Endothelial cell (in vitro differentiated cells): ENCODE results near the gene SLC9A6. TPM values are rescaled to one million over a fixed set of nuclear protein-coding genes. Genes with fewer than 3 reads are reported as not detected.

Experiments used
- DNase-seq: peaks from one replicate; pipeline ENCODE4 v3.0.0; 2021; ENCODE audit warnings: low spot score
- H3K27ac Mint-ChIP-seq: one replicate; pipeline ENCODE4 v1.8.0; 2021; ENCODE audit warnings: mixed read lengths, inconsistent platforms; ENCODE audit not compliant: unreplicated experiment
- H3K27me3 Mint-ChIP-seq: one replicate; pipeline ENCODE4 v1.8.0; 2021; ENCODE audit warnings: mild to moderate bottlenecking, moderate library complexity, mixed read lengths, inconsistent platforms; ENCODE audit not compliant: unreplicated experiment
- H3K36me3 Mint-ChIP-seq: one replicate; pipeline ENCODE4 v1.8.0; 2021; ENCODE audit warnings: mild to moderate bottlenecking, low read depth, mixed read lengths, inconsistent platforms; ENCODE audit not compliant: unreplicated experiment
- H3K4me1 Mint-ChIP-seq: one replicate; pipeline ENCODE4 v1.8.0; 2021; ENCODE audit warnings: mild to moderate bottlenecking, mixed read lengths, inconsistent platforms; ENCODE audit not compliant: unreplicated experiment
- H3K4me3 Mint-ChIP-seq: one replicate; pipeline ENCODE4 v1.8.0; 2021; ENCODE audit warnings: mild to moderate bottlenecking, mixed read lengths, inconsistent platforms; ENCODE audit not compliant: unreplicated experiment
- H3K9me3 Mint-ChIP-seq: one replicate; pipeline ENCODE4 v1.8.0; 2021; ENCODE audit warnings: mixed read lengths, inconsistent platforms; ENCODE audit not compliant: unreplicated experiment
- total RNA-seq: library from RNA; stranded (reverse); fragmentation: NEBNext Ultra II Directional; extraction: Animal tissue kit (Norgen Biotek cat#: 25700); gene quantifications from one replicate; pipeline ENCODE4 v1.2.1, GENCODE V29; 2021; ENCODE audit not compliant: unreplicated experiment
- TF ChIP-seq, protein P1 (sequence below): fragments of 200-600 bp; sonication (generic); IDR thresholded peaks from one replicate; pipeline ENCODE4 v1.5.0; 2021; ENCODE audit warnings: antibody characterized with exemption; ENCODE audit not compliant: unreplicated experiment

Gene SLC9A6
- total RNA-seq, 1 donor from 2014 or later, result 12.2 TPM

DNA sequence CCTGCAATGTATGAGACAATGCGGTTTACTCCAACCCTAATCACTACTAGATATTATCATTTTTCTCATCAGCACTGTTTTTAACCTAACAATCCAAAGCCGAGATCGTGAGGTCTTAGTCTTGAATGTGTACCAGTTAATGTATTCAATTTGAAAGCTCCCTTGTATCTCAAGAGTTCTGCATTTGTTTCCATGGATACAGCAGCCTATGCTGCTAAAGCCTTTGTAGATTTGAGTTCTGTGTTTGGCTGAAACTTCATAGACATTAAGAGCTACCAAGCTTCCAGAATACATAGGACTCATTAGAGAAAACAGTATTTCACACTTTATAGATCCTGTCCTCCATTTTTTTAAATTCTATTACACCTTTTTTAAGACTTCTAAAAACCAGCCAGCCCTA lies 39.9 kb downstream of the SLC9A6 start:
- Mint-ChIP-seq H3K4me1 (peaks cover 2% of the 10 kb centered on the region), H3K4me3 (no peak overlapping the region), H3K27ac (no peak overlapping the region), H3K27me3 (no peaks in the 10 kb centered on the region), H3K36me3 (peaks cover 5% of the 10 kb centered on the region), H3K9me3 (no peaks in the 10 kb centered on the region)
- TF ChIP-seq, protein P1, sequence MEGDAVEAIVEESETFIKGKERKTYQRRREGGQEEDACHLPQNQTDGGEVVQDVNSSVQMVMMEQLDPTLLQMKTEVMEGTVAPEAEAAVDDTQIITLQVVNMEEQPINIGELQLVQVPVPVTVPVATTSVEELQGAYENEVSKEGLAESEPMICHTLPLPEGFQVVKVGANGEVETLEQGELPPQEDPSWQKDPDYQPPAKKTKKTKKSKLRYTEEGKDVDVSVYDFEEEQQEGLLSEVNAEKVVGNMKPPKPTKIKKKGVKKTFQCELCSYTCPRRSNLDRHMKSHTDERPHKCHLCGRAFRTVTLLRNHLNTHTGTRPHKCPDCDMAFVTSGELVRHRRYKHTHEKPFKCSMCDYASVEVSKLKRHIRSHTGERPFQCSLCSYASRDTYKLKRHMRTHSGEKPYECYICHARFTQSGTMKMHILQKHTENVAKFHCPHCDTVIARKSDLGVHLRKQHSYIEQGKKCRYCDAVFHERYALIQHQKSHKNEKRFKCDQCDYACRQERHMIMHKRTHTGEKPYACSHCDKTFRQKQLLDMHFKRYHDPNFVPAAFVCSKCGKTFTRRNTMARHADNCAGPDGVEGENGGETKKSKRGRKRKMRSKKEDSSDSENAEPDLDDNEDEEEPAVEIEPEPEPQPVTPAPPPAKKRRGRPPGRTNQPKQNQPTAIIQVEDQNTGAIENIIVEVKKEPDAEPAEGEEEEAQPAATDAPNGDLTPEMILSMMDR, result no peak
- DNase-seq, result no peak

GRCh38 chrX:136028383-136028984 lies 43.2 kb downstream of the SLC9A6 start:
- Mint-ChIP-seq H3K27ac (no peak overlapping the region), H3K27me3 (peaks cover 4% of the 10 kb centered on the region), H3K4me3 (no peak overlapping the region), H3K36me3 (peaks cover 5% of the 10 kb centered on the region), H3K9me3 (no peaks in the 10 kb centered on the region), H3K4me1 (peaks cover 9% of the 10 kb centered on the region)
- no peak for DNase-seq
- TF ChIP-seq, protein P1, result peak; percentile 29

DNA sequence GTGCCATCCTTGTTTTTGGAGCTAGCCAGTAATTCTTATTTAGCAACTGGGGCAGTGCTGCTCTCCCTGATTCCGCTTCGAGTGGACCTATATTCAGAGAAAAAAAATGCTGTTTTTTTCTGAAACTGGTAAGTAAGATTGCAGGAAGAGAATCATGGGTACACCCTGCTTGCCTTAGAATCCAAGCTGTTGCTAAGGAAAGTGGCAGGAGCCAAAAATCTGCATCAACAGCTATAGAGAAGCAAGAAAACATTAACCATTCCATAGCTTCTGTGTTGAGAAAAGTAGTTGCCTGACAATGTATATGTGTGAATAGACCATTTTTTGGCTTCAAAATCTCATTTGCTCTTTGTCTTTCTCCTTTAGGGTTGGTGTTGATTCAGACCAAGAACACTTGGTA lies 44.5 kb downstream of the SLC9A6 start:
- Mint-ChIP-seq H3K4me3 (no peak overlapping the region), H3K4me1 (peaks cover 9% of the 10 kb centered on the region), H3K27ac (no peak overlapping the region), H3K36me3 (peaks cover 5% of the 10 kb centered on the region), H3K9me3 (no peaks in the 10 kb centered on the region), H3K27me3 (peaks cover 4% of the 10 kb centered on the region)
- no peak for DNase-seq
- TF ChIP-seq, protein P1, result no peak

DNA sequence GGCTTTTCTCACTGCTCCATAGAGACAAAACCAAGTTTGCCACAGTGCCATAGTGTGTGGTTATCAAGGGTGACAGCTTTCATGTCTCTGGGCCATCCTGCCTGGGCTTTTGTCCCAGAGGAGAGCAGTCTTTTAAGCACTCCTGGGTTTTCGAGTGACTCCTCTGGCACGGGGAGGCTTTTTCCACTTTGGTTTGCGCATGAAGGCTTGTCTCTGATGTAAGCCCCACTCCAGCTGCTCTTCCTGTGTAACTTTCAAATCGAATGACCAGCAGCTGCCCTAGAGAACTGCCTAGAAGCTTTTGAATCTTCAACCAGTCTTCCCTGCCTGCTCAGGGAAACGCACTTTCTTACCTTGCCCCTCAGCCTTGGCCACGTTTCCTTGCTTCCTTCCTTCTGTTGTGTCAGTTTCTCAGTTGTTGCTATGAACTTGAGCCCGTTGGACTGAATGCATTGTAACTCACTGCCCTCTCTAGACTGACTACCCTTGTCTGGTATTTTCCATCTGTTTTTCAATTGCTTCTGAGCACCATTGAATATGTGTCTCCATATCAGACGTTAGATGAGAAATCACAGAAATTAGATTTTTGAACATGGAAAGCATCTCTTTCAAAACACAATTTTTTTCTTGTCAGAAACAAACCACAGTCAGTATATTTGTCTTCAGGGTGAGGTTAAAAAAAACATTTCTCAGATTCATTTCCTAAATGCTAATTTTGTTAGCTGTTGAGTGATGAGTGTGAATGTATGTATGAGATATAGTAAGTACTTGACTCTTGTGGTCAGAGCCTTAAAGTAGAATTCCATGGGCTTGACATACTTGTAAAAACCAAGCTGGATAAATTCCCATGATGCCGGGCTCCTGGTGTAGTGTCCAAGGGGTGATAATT lies 45.3 kb downstream of the SLC9A6 start:
- no peak for DNase-seq
- no peaks in the 10 kb centered on the region for H3K9me3 Mint-ChIP-seq
- H3K4me1 Mint-ChIP-seq, result peaks cover 9% of the 10 kb centered on the region
- H3K27me3 Mint-ChIP-seq, result peaks cover 4% of the 10 kb centered on the region
- H3K4me3 Mint-ChIP-seq, result no peak overlapping the region
- H3K36me3 Mint-ChIP-seq, result peaks cover 5% of the 10 kb centered on the region
- TF ChIP-seq, protein P1, result no peak
- peak overlapping the region; percentile 84 for H3K27ac Mint-ChIP-seq

DNA sequence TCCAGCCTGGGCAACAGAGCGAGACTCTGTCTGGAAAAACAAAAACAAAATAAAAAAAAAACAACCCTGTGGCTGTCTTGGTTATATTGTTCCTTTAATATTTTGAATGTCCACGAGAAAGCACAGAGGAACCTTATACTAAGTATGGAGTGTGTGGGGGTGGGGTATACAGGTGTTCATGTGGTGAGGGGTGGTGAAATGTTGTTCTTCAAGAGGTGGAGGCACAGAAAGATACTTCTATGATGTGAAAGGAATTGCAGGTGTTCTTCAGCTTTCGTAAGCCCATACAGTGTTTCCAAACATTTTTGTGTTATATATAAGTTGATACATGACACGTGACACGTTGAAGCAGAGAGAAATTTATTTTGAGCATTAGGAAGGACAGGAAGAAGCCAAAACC lies 46.4 kb downstream of the SLC9A6 start:
- peaks cover 9% of the 10 kb centered on the region for H3K4me1 Mint-ChIP-seq
- no peak overlapping the region for H3K27ac Mint-ChIP-seq
- H3K27me3 Mint-ChIP-seq, result peaks cover 4% of the 10 kb centered on the region
- H3K4me3 Mint-ChIP-seq, result no peak overlapping the region
- DNase-seq, result no peak
- H3K9me3 Mint-ChIP-seq, result no peaks in the 10 kb centered on the region
- peaks cover 5% of the 10 kb centered on the region for H3K36me3 Mint-ChIP-seq
- TF ChIP-seq, protein P1, result no peak
